Measurements from ENCODE around the gene SNCAIP. TPM values are rescaled to one million over a fixed set of nuclear protein-coding genes. Genes with fewer than 3 reads are reported as not detected.

The SNCAIP gene
- total RNA-seq, 1 experiment from 2014 or later: 3.0 TPM

GRCh38 chr5:122358372-122358979, 46.4 kb downstream of the SNCAIP start:
- H3K27ac ChIP-seq (ENCODE audit: insufficient read length, low read depth, low read length): no peak overlapping the region
- no peak overlapping the region for H3K23ac ChIP-seq (ENCODE audit: insufficient read length, low read depth, low read length)
- Mint-ChIP-seq H3K4me1 (peaks cover 38 to 43% of the 10 kb centered on the region in 2 experiments), H3K27me3 (ENCODE audit: low read depth) (0 out of 2 replicates have a peak, but pooled peaks cover 2% of the 10 kb centered on the region), H3K36me3 (ENCODE audit: insufficient read depth in 1 of 3, low read depth in 3 of 3) (no peaks in the 10 kb centered on the region), H3K4me3 (no peak overlapping the region), H3K9me3 (no peaks in the 10 kb centered on the region), H3K27ac (peak overlapping the region in 1 of 3 experiments; percentile 9; a peak in 1 of 7 replicates)
- no peaks in the 10 kb centered on the region for H3K79me1 ChIP-seq (ENCODE audit: insufficient read depth, low read depth, low read length, poor library complexity, severe bottlenecking)
- no peak overlapping the region for H3K14ac ChIP-seq (ENCODE audit: insufficient read depth, low read length)
- H4K20me1 ChIP-seq (ENCODE audit: control insufficient read depth, insufficient read depth, insufficient read length): no peaks in the 10 kb centered on the region
- no peak overlapping the region for H2BK5ac ChIP-seq (ENCODE audit: insufficient read length, low read length)
- no peaks in the 10 kb centered on the region for H3K9me3 ChIP-seq (ENCODE audit: control insufficient read depth, low read depth, low read length)
- H4K5ac ChIP-seq (ENCODE audit: insufficient read length, low read depth, low read length): no peak overlapping the region
- H2BK120ac ChIP-seq (ENCODE audit: low read depth, low read length, poor library complexity, severe bottlenecking): no peak overlapping the region
- no peak overlapping the region for H4K91ac ChIP-seq (ENCODE audit: insufficient read length, low read depth, low read length)
- no peaks in the 10 kb centered on the region for H3K27me3 ChIP-seq (ENCODE audit: insufficient read depth, low read length)
- peaks cover 4% of the 10 kb centered on the region; the same call in 1 of the 2 replicates for H3K4me1 ChIP-seq (ENCODE audit: insufficient read depth, low read length)
- H2AFZ ChIP-seq (ENCODE audit: low read length): no peak overlapping the region
- no peak overlapping the region for H2BK20ac ChIP-seq (ENCODE audit: low read depth, low read length, poor library complexity, severe bottlenecking)
- no peak overlapping the region for H3K56ac ChIP-seq (ENCODE audit: insufficient read length, low read depth, low read length)
- no CpG with 5 or more reads among the region's 4 CpGs for WGBS (ENCODE audit: extremely low coverage, insufficient read length, low lambda C conversion rate)
- H4K8ac ChIP-seq (replicated peaks; ENCODE audit: insufficient read length, low read depth, low read length): no peak overlapping the region
- H2BK12ac ChIP-seq (ENCODE audit: insufficient read length, low read depth, low read length): no peak overlapping the region
- H3K9ac ChIP-seq (ENCODE audit: extremely low read depth, insufficient read length, low read length): no peak overlapping the region
- H3K79me2 ChIP-seq (ENCODE audit: insufficient read depth, low read length): no peaks in the 10 kb centered on the region
- no peak for TF ChIP-seq CTCF (conservative IDR thresholded peaks at IDR 0.05)
- H2BK15ac ChIP-seq (ENCODE audit: low read depth, low read length): no peak overlapping the region
- H3T11ph ChIP-seq (ENCODE audit: low read length): no peak overlapping the region
- H3K4ac ChIP-seq (ENCODE audit: low read depth, low read length): no peak overlapping the region
- no peak for DNase-seq
- H3K23me2 ChIP-seq (ENCODE audit: insufficient read length, low read depth, low read length, poor library complexity, severe bottlenecking): no peaks in the 10 kb centered on the region
- H3K4me2 ChIP-seq (ENCODE audit: insufficient read depth, insufficient read length, low read length): no peak overlapping the region
- no peak overlapping the region for H2AK5ac ChIP-seq (ENCODE audit: insufficient read length, low read length)
- no peak overlapping the region for H3K18ac ChIP-seq (ENCODE audit: insufficient read length, low read depth, low read length)
